RWPE2 (cell line): Measurements from ENCODE around the gene CD40.

Source experiments
- ATAC-seq: fragments of 200-7000 bp; cut with Tn5 transposase; 3 replicates; pipeline ENCODE4 v1.9.1; 2021; ENCODE audit warnings: low read depth
- DNase-seq: peaks from one replicate; pipeline ENCODE4 v3.0.0-alpha.2; 2020; ENCODE audit warnings: low spot score
- H3K27ac ChIP-seq: fragments of 450-650 bp; 2 replicates; pipeline ENCODE4 v1.5.1; 2017; ENCODE audit warnings: mild to moderate bottlenecking; ENCODE audit not compliant: poor library complexity, severe bottlenecking
- H3K27me3 ChIP-seq: fragments of 250-450 bp; sonication (Bioruptor Pico); 2 replicates; pipeline ENCODE4 v1.5.1; 2021; ENCODE audit warnings: mild to moderate bottlenecking, moderate library complexity; ENCODE audit not compliant: insufficient read depth, poor library complexity, severe bottlenecking
- H3K36me3 ChIP-seq: fragments of 250-450 bp; sonication (Bioruptor Pico); 2 replicates; pipeline ENCODE4 v1.5.1; 2020; ENCODE audit warnings: low read depth, mild to moderate bottlenecking, moderate library complexity
- H3K4me1 ChIP-seq: fragments of 250-450 bp; sonication (Bioruptor Pico); 2 replicates; pipeline ENCODE4 v1.5.1; 2021; ENCODE audit warnings: mild to moderate bottlenecking, moderate library complexity; ENCODE audit not compliant: insufficient read depth, poor library complexity, severe bottlenecking
- H3K4me3 ChIP-seq: fragments of 250-450 bp; sonication (Bioruptor Pico); 2 replicates; pipeline ENCODE4 v1.5.1; 2021; ENCODE audit warnings: mild to moderate bottlenecking, moderate library complexity; ENCODE audit not compliant: severe bottlenecking
- H3K9me3 ChIP-seq: fragments of 250-450 bp; sonication (Bioruptor Pico); 2 replicates; pipeline ENCODE4 v1.5.1; 2021; ENCODE audit warnings: mild to moderate bottlenecking, moderate library complexity; ENCODE audit not compliant: severe bottlenecking
- CTCF ChIP-seq: fragments of 450-650 bp; IDR thresholded peaks from one replicate; pipeline ENCODE4 v1.5.1; 2017; ENCODE audit warnings: mild to moderate bottlenecking, moderate library complexity; ENCODE audit not compliant: poor library complexity, severe bottlenecking

The CD40 gene

GRCh38 chr20:46102940-46103339 lies 15.2 kb upstream of the CD40 start:
- no peaks in the 10 kb centered on the region for H3K4me1 ChIP-seq
- no peak for TF ChIP-seq CTCF

GRCh38 chr20:46104262-46104661 lies 13.9 kb upstream of the CD40 start:
- ATAC-seq (no peak), DNase-seq (no peak)
- no peaks in the 10 kb centered on the region for H3K36me3 ChIP-seq
- H3K27ac ChIP-seq: no peak overlapping the region
- no peaks in the 10 kb centered on the region for H3K9me3 ChIP-seq
- H3K4me1 ChIP-seq: no peaks in the 10 kb centered on the region
- no peak for TF ChIP-seq CTCF
- peaks cover 52% of the 10 kb centered on the region for H3K27me3 ChIP-seq
- no peak overlapping the region for H3K4me3 ChIP-seq

More at GRCh38 chr20:46102940-46103339, 15.2 kb upstream of the CD40 start:
- Histone ChIP-seq H3K27ac (no peak overlapping the region), H3K9me3 (no peaks in the 10 kb centered on the region), H3K4me3 (no peak overlapping the region), H3K36me3 (no peaks in the 10 kb centered on the region), H3K27me3 (peaks cover 64% of the 10 kb centered on the region)
- no peak for DNase-seq
- ATAC-seq: no peak

- Histone ChIP-seq H3K4me3 (no peak overlapping the region), H3K27ac (no peak overlapping the region), H3K36me3 (no peaks in the 10 kb centered on the region), H3K9me3 (no peaks in the 10 kb centered on the region), H3K27me3 (peaks cover 44% of the 10 kb centered on the region), H3K4me1 (no peaks in the 10 kb centered on the region)
- TF ChIP-seq CTCF: no peak
- no peak for ATAC-seq
- no peak for DNase-seq
Observed at GRCh38 chr20:46107061-46107460, 11.1 kb upstream of the CD40 start.

DNA sequence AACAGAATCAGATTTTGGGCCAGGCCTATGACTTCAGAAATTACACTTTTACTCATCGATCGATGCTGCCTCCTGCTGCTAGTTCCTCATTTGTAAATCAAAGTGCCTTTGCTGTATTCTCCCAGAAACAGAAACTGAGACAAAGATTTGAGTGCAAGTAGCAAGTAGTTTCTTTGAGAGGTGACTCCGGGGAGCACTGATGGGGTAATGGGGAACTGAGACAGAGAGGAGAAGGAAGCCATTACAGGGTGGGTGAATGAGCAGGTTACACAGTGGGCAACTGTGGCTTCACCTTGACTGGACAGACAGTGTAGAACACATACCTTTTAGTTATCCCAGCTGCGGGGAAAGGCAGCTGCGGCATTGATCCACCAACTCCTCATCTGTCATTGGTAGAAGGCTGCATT lies 9.7 kb upstream of the CD40 start:
- Histone ChIP-seq H3K4me3 (no peak overlapping the region), H3K36me3 (no peaks in the 10 kb centered on the region), H3K4me1 (no peaks in the 10 kb centered on the region), H3K9me3 (no peaks in the 10 kb centered on the region), H3K27me3 (peaks cover 42% of the 10 kb centered on the region), H3K27ac (no peak overlapping the region)
- ATAC-seq (no peak), DNase-seq (no peak)
- no peak for TF ChIP-seq CTCF

GRCh38 chr20:46108976-46109375 lies 9.1 kb upstream of the CD40 start:
- H3K4me3 ChIP-seq: no peak overlapping the region
- peak; percentile 70 for DNase-seq
- H3K27ac ChIP-seq: no peak overlapping the region

More at GRCh38 chr20:46108976-46109375, 9.1 kb upstream of the CD40 start:
- TF ChIP-seq CTCF: no peak
- H3K9me3 ChIP-seq: no peaks in the 10 kb centered on the region
- H3K36me3 ChIP-seq: no peaks in the 10 kb centered on the region
- no peak for ATAC-seq
- H3K4me1 ChIP-seq: no peaks in the 10 kb centered on the region
- peaks cover 42% of the 10 kb centered on the region for H3K27me3 ChIP-seq
